K562 (cell line): Measurements from ENCODE around the gene POLR1H. TPM values are rescaled to one million over a fixed set of nuclear protein-coding genes. Genes with fewer than 3 reads are reported as not detected.
A peak's percentile ranks its signal among the peaks of the same experiment; 100 is the strongest.

Experiments
- CBFA2T3 ChIP-seq: fragments of 450-650 bp; IDR thresholded peaks from 2 replicates; pipeline ENCODE4 v1.6.1; 2017
- CREB1 ChIP-seq, 2 experiments: sonication (generic) in 1 of 2; formaldehyde crosslinking in 1 of 2; IDR thresholded peaks; 2 replicates each; pipeline versions ENCODE4 v1.6.1 to v1.8.0; 2012 to 2022; ENCODE audit warnings: inconsistent platforms in 1 of 2, mild to moderate bottlenecking in 1 of 2, missing genetic modification reagents in 1 of 2, moderate library complexity in 1 of 2
- EZH2 ChIP-seq: IDR thresholded peaks from 2 replicates; pipeline ENCODE4 v1.6.1; 2012; ENCODE audit warnings: low read depth, mild to moderate bottlenecking, inconsistent platforms, low read length, borderline replicate concordance
- NFXL1 ChIP-seq: fragments of 450-650 bp; formaldehyde crosslinking; IDR thresholded peaks from 2 replicates; pipeline ENCODE4 v1.4.0; 2021; ENCODE audit warnings: mild to moderate bottlenecking
- PCBP1 ChIP-seq: fragments of 200-400 bp; formaldehyde crosslinking; IDR thresholded peaks from 2 replicates; pipeline ENCODE4 v1.6.1; 2018; ENCODE audit warnings: mild to moderate bottlenecking, low read depth, low read length; ENCODE audit not compliant: poor library complexity, severe bottlenecking
- RERE ChIP-seq: sonication (generic); formaldehyde crosslinking; IDR thresholded peaks from 2 replicates; pipeline ENCODE4 v1.8.0; 2023; ENCODE audit warnings: missing genetic modification reagents, mild to moderate bottlenecking, borderline replicate concordance
- ZC3H4 ChIP-seq: sonication (generic); formaldehyde crosslinking; IDR thresholded peaks from 2 replicates; pipeline ENCODE4 v1.9.0; 2021; ENCODE audit warnings: missing genetic modification reagents, borderline replicate concordance
- ZNF224 ChIP-seq: sonication (generic); formaldehyde crosslinking; IDR thresholded peaks from 2 replicates; pipeline ENCODE4 v1.8.0; 2022; ENCODE audit warnings: mild to moderate bottlenecking, missing genetic modification reagents
- ZNF232 ChIP-seq: sonication (generic); formaldehyde crosslinking; IDR thresholded peaks from 2 replicates; pipeline ENCODE4 v1.8.0; 2022; ENCODE audit warnings: mild to moderate bottlenecking, missing genetic modification reagents
- ZNF551 ChIP-seq: fragments of 250-450 bp; sonication (Bioruptor Pico); IDR thresholded peaks from 2 replicates; pipeline ENCODE4 v1.5.0; 2021; ENCODE audit warnings: mild to moderate bottlenecking, moderate library complexity
- polyA plus RNA-seq, 8 experiments: library from polyadenylated mRNA; depleted of rRNA in 4 of 8; stranded (reverse) in 5 of 8; unstranded in 3 of 8; fragments of >200 nt; fragmentation: Nextera tagmentation in 2 of 8; fragmentation: Illumina TruSeq in 1 of 8; extraction: Ambion mirVana in 2 of 8; extraction: Trizol in 1 of 8; gene quantifications; 2 replicates each; pipeline versions ENCODE4 v1.2.1 to v1.2.3, GENCODE V29; 2011 to 2014; ENCODE audit warnings: inconsistent platforms in 1 of 8, missing spikeins in 1 of 8
- total RNA-seq, 7 experiments: library from RNA; depleted of rRNA in 6 of 7; stranded (reverse); fragments of >200 nt in 6 of 7; fragmentation: Illumina TruSeq in 2 of 7; extraction: Trizol in 2 of 7; gene quantifications; 2 replicates each; pipeline versions ENCODE4 v1.2.1 to v1.2.3, GENCODE V29; 2011 to 2021; ENCODE audit warnings: low replicate concordance in 1 of 7
- TF ChIP-seq, protein P1 (sequence below), 2 experiments: fragments of 150-350 bp in 1 of 2; IDR thresholded peaks; 2 replicates each; pipeline ENCODE4 v1.6.1; 2012 to 2016; ENCODE audit warnings: low read depth in 2 of 2, low read length in 2 of 2, mild to moderate bottlenecking in 1 of 2, moderate library complexity in 1 of 2
- TF ChIP-seq, protein P2 (sequence below): sonication (generic); formaldehyde crosslinking; IDR thresholded peaks from 2 replicates; pipeline ENCODE4 v1.4.0; 2020; ENCODE audit warnings: mild to moderate bottlenecking, missing genetic modification reagents
- TF ChIP-seq, protein P3 (sequence below): fragments of 450-650 bp; IDR thresholded peaks from one replicate; pipeline ENCODE4 v1.6.1; 2018; ENCODE audit warnings: mild to moderate bottlenecking, moderate library complexity; ENCODE audit not compliant: partially characterized antibody

POLR1H gene
- total and polyA plus RNA-seq, 9 of the 15 experiments (the other 6 are each of a cell fraction or from before 2014, with no cell fraction given) = 92.2 to 333 (median 143) TPM

GRCh38 chr6:30066577-30067459 is 5.8 kb downstream of the POLR1H start, which contains the start of gene PPP1R11 (continued):
- TF ChIP-seq, protein P1, sequence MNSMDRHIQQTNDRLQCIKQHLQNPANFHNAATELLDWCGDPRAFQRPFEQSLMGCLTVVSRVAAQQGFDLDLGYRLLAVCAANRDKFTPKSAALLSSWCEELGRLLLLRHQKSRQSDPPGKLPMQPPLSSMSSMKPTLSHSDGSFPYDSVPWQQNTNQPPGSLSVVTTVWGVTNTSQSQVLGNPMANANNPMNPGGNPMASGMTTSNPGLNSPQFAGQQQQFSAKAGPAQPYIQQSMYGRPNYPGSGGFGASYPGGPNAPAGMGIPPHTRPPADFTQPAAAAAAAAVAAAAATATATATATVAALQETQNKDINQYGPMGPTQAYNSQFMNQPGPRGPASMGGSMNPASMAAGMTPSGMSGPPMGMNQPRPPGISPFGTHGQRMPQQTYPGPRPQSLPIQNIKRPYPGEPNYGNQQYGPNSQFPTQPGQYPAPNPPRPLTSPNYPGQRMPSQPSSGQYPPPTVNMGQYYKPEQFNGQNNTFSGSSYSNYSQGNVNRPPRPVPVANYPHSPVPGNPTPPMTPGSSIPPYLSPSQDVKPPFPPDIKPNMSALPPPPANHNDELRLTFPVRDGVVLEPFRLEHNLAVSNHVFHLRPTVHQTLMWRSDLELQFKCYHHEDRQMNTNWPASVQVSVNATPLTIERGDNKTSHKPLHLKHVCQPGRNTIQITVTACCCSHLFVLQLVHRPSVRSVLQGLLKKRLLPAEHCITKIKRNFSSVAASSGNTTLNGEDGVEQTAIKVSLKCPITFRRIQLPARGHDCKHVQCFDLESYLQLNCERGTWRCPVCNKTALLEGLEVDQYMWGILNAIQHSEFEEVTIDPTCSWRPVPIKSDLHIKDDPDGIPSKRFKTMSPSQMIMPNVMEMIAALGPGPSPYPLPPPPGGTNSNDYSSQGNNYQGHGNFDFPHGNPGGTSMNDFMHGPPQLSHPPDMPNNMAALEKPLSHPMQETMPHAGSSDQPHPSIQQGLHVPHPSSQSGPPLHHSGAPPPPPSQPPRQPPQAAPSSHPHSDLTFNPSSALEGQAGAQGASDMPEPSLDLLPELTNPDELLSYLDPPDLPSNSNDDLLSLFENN (IDR thresholded peaks at IDR 0.05; ENCODE audit: low read depth in 2 of 2, low read length in 2 of 2) = peak in 1 of 2 experiments; percentile 65; a peak in 2 of 4 replicates
- TF ChIP-seq CBFA2T3 = no peak
- no peak for TF ChIP-seq ZNF551
- no peak for TF ChIP-seq ZC3H4 (CRISPR knock-in tag)
- no peak for TF ChIP-seq NFXL1 (CRISPR knock-in tag)
- TF ChIP-seq, protein P2, sequence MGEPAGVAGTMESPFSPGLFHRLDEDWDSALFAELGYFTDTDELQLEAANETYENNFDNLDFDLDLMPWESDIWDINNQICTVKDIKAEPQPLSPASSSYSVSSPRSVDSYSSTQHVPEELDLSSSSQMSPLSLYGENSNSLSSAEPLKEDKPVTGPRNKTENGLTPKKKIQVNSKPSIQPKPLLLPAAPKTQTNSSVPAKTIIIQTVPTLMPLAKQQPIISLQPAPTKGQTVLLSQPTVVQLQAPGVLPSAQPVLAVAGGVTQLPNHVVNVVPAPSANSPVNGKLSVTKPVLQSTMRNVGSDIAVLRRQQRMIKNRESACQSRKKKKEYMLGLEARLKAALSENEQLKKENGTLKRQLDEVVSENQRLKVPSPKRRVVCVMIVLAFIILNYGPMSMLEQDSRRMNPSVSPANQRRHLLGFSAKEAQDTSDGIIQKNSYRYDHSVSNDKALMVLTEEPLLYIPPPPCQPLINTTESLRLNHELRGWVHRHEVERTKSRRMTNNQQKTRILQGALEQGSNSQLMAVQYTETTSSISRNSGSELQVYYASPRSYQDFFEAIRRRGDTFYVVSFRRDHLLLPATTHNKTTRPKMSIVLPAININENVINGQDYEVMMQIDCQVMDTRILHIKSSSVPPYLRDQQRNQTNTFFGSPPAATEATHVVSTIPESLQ (CRISPR knock-in tag) = no peak
- TF ChIP-seq, protein P3, sequence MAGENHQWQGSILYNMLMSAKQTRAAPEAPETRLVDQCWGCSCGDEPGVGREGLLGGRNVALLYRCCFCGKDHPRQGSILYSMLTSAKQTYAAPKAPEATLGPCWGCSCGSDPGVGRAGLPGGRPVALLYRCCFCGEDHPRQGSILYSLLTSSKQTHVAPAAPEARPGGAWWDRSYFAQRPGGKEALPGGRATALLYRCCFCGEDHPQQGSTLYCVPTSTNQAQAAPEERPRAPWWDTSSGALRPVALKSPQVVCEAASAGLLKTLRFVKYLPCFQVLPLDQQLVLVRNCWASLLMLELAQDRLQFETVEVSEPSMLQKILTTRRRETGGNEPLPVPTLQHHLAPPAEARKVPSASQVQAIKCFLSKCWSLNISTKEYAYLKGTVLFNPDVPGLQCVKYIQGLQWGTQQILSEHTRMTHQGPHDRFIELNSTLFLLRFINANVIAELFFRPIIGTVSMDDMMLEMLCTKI = no peak
- TF ChIP-seq PCBP1 = no peak
- TF ChIP-seq EZH2 = no peak
- no peak for TF ChIP-seq ZNF232 (CRISPR knock-in tag)
- TF ChIP-seq RERE = 0 out of 2 replicates have a peak, but pooled peaks have one; percentile 29
- peak; percentile 92 for TF ChIP-seq CREB1 (IDR thresholded peaks at IDR 0.05)
- peak; percentile 94 for TF ChIP-seq CREB1 (CRISPR knock-in tag; IDR thresholded peaks at IDR 0.05)
- no peak for TF ChIP-seq ZNF224 (CRISPR knock-in tag)
